GM19193 (cell line): Measurements from ENCODE around the gene CD4.
A peak's percentile ranks its signal among the peaks of the same experiment; 100 is the strongest.

Source experiments
- POLR2A ChIP-seq: IDR thresholded peaks from 4 replicates; pipeline ENCODE4 v1.6.1; 2011; ENCODE audit not compliant: insufficient read depth, insufficient read length; ENCODE audit errors: extremely low read depth

CD4 gene

DNA sequence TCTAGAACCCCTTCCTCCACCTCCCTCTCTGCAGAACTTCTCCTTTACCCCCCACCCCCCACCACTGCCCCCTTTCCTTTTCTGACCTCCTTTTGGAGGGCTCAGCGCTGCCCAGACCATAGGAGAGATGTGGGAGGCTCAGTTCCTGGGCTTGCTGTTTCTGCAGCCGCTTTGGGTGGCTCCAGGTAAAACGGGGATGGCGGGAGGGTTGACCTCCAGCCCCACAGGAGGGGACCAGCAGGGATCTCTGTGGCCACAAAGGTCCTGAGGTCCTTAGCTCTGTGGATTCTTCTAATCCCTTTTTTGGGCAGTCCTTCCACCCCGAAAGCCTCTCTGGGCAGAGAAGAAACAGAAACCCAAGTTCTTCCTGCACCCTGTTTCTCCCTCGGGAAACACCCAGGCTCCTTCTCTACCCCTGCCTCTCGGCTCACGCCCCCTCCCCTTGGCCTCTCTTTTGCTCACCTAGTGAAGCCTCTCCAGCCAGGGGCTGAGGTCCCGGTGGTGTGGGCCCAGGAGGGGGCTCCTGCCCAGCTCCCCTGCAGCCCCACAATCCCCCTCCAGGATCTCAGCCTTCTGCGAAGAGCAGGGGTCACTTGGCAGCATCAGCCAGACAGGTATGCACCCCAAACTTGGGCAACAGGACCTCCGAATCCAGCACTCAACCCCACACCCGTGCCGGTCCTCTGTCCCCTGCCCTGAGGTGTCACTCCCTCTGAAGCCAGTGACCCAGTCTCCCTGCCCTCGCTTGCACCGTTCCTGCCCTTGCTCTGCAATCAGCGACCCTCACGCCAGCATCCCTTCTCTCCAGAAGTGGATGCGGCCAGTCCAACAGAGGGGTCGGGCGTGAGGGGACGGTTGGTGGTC is 16.4 kb upstream of the CD4 start:
- TF ChIP-seq POLR2A = no peak

DNA sequence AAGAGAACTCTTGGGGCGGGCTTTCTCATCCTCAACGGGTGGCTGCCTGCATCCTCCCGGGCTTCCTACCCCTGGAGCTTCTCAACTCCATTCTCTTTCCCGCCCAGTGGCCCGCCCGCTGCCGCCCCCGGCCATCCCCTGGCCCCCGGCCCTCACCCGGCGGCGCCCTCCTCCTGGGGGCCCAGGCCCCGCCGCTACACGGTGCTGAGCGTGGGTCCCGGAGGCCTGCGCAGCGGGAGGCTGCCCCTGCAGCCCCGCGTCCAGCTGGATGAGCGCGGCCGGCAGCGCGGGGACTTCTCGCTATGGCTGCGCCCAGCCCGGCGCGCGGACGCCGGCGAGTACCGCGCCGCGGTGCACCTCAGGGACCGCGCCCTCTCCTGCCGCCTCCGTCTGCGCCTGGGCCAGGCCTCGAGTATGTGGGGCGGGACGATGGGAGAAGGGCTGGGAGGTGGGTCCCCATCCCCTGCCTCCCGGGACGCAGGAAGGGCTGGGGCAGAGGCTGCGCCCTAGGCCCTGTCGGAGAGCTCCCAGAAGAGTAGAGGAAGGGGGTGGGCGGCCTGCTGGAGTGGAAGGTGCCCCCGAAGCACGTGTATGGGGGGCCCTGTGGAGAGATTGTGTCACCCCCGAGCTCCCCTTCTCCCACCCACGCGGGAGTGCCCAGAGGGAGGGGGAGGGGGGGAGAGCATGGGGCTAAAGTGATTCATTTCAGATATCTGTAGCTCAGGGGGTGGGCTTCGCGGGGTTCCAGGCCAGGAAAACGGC is 15.6 kb upstream of the CD4 start:
- TF ChIP-seq POLR2A = peak; percentile 18

DNA sequence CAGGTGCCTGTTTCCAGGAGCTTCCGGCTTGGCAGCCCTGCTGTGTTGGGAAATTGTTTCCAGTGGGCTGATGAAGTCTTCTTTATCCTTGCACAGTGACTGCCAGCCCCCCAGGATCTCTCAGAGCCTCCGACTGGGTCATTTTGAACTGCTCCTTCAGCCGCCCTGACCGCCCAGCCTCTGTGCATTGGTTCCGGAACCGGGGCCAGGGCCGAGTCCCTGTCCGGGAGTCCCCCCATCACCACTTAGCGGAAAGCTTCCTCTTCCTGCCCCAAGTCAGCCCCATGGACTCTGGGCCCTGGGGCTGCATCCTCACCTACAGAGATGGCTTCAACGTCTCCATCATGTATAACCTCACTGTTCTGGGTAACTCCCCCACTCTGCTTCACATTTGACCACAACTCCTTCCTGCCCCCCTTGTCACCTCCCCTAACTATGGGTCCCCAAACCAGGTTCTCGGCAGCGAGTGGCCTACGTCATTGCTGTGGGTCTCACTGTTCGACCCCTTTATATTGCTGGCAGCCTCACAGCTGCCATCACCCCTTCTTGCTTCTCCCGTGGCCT is 14.7 kb upstream of the CD4 start:
- TF ChIP-seq POLR2A = no peak

DNA sequence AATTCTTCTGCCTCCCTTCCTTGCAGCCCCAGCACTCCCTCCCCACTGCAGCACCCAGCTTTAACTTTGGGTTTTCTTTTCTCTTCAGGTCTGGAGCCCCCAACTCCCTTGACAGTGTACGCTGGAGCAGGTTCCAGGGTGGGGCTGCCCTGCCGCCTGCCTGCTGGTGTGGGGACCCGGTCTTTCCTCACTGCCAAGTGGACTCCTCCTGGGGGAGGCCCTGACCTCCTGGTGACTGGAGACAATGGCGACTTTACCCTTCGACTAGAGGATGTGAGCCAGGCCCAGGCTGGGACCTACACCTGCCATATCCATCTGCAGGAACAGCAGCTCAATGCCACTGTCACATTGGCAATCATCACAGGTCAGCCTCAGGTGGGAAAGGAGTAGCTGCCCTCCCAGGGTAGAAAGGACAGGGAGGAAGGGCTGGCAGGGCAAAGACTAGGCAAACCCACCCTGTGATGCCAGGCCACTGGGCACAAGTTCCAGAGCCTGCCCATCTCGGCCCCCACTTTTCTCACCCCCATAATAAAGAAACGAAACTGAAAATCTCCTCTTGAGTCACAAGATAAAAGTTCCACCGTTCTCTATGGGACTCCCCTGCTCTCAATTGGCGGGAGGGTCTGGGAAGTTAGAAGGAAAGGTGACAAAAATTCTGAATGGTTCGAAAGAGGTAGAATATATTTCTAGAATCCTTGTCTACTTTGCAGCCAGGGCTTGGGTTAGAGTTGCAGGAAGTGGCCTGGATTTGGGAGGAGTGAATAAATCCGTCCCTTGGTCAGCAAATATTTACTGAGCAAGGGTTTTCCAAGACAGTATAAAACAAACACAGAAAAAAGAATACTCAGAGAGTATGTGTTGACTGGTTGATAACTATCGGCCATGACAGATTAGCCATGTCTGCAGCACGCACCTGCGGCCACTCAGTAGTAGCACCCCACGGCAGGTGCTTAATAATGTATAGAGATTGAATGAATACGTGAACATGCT is 13.8 kb upstream of the CD4 start:
- TF ChIP-seq POLR2A = no peak

DNA sequence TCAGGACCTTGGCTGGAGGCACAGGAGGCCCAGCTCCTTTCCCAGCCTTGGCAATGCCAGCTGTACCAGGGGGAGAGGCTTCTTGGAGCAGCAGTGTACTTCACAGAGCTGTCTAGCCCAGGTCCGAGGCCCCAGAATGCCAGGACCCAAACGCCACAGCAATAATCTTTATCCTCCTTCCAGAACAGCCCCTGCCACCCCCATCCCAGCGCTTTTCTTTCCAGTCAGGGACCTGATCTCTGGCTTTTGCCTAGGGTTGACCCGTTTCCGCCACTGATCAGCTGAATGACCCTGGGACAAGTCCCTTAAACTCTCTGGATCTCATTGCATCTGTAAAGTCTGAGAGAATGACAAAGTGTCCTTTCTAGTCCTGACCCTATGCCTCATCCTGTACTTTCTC is 11.9 kb upstream of the CD4 start:
- no peak for TF ChIP-seq POLR2A

DNA sequence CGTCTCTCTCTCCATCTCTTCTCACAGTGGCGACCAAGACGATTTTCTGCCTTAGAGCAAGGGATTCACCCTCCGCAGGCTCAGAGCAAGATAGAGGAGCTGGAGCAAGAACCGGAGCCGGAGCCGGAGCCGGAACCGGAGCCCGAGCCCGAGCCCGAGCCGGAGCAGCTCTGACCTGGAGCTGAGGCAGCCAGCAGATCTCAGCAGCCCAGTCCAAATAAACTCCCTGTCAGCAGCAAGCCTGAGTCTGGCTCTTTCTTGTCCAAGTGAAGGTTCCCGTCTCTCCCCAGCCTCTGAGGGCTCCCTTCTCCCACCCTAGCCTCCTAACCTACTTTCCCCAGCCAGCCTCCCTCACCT is 11.1 kb upstream of the CD4 start:
- TF ChIP-seq POLR2A = no peak

DNA sequence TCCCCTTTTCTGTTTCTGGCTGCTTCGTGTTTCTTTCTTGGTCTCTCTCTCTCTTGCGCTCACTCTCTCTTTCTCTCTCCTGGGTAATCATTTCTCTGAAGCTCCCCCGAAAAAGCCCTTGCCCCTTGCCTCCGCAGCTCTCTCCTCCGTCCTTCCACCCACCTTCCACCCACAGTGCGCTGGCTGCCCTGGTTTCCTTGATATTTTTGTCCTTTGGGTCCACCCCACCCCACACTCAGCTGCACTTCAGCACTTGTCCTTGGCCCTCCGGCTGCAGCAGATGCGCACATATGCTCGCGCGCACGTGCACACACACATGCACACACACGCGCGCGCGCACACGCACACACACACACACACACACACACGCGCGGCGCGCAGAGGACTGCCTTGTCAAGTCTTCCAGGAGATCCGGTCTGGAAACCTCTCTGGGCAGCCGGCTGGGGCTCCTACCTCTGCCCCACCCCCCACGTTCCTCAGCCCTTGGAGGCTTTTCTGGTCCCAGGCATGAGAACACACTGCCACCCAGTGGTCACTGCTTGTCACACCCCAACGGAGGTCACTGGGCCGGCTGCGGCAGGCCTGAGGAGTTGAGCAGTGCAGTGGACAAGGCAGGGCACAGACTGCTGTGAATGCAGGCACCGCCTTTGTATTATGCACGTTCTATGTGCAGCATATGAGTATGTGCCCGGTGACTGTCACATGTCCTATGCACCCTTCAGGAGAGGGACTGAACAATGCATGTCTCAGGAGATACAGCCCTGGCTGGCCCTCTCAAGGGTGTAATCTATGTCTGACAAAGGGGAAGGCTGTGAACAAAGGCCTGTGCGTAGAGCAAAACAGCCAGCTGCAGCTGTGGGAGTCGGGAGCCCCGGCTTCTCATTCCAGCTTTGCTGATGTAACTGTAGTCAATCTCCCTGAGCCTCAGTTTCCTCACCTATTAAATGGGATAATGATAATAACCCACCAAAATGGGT is 10.5 kb upstream of the CD4 start:
- peak; percentile 16 for TF ChIP-seq POLR2A

DNA sequence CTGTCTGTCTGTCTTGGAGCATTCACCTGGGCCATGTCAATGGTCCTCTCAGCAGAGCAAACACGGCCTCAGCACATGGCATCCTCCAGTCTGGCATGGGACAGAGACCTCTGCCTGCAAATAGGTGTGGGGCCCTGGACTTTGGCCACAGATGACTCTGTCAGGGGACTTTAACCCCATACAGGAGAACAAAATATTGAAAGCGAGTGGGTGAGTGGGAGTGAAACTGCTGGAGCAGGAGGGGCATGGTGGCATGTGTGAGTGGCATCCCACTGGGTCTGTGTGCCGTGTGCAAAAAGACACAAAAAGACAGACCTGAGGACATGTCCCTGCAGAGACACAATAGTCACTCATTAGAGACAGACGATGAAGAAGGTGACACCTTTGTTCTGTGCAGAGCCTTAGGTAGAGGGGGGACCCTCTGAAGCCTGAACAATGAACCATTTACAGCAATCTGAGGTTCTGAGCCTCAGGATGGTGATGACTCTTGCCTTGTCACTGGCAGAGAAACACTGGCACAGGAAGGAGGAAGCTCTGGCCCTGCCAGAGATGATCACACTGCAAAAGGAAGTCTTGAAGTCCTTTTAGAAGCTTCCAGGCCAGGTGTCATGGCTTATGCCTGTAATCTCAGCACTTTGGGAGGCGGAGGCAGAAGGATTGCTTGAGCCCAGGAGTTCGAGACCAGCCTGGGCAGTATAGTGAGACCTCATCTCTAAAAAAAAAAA is 9.5 kb upstream of the CD4 start:
- no peak for TF ChIP-seq POLR2A

DNA sequence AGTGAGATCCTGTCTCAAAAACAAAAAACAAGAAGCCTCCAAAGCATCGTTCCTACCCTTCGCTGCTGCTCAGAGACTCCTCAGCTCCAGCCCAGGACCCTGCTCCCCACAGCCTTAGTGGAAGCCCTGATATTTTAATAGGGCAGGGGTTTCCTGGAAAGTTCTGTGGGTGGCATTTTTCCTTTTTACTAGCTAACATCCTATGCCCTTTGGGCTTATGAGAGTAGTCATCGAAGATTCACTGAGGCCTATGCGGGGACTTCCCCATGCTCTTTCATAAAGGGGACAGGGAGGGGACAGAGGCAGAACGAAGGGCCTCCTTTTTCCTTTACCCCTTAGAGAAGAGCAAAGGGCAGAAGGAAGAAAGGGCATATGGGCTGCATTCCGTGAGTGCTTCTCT is 8.8 kb upstream of the CD4 start:
- TF ChIP-seq POLR2A = no peak

DNA sequence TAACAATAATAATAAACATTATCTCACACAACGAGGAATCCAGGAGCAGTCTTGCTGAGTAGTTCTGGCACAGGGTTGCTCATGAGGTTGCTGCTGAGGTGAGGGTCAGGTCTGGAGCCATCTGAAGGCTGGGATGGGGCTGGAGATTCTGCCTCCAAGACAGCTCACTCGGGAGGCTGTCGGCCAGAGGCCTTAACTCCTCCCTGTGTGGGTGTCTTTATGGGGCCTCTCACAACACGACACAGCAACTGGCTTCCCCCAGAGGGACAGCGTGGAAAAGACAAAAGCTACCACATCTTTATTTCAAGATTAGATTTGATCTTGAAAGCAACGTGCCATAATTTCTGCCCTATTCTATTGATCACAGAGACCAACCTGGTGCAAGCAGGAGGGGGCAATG is 7.2 kb upstream of the CD4 start:
- TF ChIP-seq POLR2A = no peak

DNA sequence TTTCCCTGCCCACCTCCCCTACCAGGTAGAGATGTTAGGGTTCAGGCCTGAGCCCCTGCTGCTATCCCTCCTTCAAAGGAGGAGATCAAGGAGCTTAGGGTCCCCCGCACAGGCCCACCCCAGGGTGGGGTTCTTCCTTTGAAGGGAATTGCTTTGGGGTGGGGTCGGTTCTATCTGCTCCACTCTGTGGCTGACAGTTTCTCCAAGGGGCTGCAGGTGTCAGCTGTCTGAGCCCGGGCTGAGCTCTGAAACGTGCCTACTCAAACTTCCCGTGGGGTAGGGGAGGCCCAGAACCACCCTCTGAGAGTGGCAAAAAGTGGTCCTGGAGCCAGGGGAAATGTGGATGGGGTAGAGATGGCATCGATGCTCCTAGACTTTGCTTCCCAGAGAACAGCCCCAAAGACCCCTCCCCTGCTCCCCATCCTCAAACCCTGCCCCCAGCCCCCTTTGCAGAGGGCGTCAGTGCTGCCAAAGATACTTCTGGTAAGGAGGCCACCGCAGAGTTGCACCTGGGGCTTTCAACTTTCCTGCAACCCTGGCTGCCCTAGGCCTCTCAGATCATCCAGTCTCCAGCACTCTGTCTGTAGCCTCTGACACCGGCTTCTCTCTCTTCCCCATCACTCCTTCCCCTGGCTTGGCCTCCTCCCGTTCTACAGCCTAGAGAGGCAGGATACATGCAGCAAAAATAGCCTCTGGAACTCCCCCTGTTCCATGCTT is 6.3 kb upstream of the CD4 start:
- TF ChIP-seq POLR2A = no peak

DNA sequence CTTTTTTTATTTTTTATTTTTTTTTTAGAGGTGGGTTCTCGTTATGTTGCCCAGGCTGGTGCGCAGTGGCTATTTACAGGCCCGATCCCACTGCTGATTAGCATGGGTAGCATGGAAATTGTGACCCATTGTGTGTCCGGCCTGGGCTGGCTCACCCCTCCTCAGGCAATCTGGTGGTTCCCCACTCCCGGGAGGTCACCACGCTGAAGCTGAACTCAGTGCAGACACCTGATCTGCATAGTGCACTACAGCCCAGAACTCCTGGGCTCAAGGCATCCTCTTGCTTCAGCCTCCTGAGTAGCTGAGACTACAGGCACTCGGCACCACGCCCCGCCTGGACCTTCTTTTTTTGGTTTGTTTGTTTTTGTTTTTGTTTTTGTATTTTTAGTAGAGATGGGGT is 5.5 kb upstream of the CD4 start:
- TF ChIP-seq POLR2A = no peak
